ENCODE results near the gene TMEM256.

Gene TMEM256

DNA sequence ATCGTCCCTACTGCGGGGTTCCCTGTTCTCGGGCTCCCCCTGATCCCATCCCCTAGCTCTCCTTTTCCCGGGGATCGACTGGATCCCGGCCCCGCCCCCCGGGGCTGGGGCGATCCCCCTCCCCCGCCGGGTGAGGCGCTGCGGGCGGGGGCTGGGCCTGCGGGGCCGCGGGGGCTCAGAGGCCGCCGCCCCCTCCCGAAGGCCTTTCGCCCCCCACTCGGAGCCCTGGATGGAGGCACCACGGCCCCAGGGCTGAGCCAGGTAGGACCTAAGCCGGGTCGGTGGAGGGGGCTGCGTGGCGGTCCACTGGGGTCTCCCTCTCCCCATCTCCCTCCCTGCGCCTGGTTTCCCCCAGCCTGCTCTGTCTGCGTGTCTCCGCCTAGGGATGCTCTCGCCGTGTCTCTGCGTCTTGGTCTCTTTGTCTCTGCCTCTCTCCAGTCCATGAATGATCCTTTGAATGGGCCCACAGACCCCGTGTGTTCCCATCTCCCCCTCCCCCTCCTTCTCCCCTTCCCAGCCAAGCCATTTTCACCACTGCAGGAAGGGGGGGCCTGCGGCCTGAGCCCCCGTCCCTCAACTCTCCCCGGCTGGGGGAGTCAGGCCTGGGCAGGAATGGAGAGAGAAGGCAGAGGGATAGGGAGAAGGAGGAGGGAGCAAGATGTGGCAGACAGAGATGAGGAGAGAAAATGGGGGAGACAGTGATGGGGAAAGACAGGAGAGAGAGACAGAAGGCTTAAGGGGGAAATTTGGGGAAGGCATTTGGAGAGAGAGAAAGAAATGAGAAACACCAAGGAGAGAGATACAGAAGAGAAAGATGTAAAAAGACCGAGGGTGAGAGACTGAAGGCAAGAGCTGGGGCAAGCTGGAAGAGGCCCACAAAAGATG lies 1.7 kb upstream of the TMEM256 start:
- no peak for DNase-seq (ENCODE audit: insufficient read length, low spot score)

DNA sequence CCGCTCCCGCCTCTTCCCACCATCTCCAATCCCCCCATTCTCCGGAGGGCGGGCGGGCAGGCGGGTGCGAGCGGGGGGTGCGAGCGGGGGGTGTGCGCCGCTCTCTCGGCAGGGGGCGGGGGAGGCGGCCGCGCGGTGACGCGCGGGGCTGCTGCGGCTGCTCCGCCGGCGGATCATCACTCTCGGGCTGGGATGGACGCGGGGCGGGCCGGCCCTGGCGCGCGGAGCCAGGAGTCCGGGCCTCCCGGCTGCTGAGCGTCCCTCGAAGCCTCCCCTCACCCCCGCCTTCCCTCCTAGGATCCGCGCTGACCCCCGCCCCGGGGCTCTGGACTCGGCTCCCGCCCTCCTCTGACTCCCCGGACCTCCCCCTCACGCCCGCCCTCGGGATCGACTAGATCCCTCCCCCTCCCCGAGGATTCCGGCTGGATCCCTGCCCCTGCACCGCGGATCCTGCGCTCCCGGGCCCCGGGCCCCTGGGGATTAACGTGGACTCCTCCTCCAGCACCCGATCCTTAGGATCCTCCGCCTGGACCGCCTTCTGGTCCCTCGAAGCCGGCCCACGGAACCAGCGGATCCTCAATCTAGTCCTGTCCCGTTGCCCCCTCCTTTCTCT lies 946 bp upstream of the TMEM256 start:
- FAIRE-seq = no peak
- TF ChIP-seq POLR2AphosphoS5 (IDR thresholded peaks at IDR 0.05; ENCODE audit: low read depth, low read length) (no peak), PAX5 (IDR thresholded peaks at IDR 0.05; ENCODE audit: insufficient read depth, low read length, severe bottlenecking) (no peak), POU2F2 (IDR thresholded peaks at IDR 0.05; ENCODE audit: low read depth, low read length) (no peak), SPI1 (IDR thresholded peaks at IDR 0.05; ENCODE audit: low read depth, low read length) (no peak), TAF1 (IDR thresholded peaks at IDR 0.05; ENCODE audit: low read depth, low read length) (no peak), POLR2A (IDR thresholded peaks at IDR 0.05; ENCODE audit: low read depth, low read length) (no peak)
- DNase-seq (ENCODE audit: insufficient read length, low spot score) = no peak

More for the DNA sequence above, 1.7 kb upstream of the TMEM256 start:
- no peak for FAIRE-seq
- TF ChIP-seq POU2F2 (IDR thresholded peaks at IDR 0.05; ENCODE audit: low read depth, low read length) = no peak
- no peak for TF ChIP-seq POLR2AphosphoS5 (IDR thresholded peaks at IDR 0.05; ENCODE audit: low read depth, low read length)
- no peak for TF ChIP-seq SPI1 (IDR thresholded peaks at IDR 0.05; ENCODE audit: low read depth, low read length)
- no peak for TF ChIP-seq TAF1 (IDR thresholded peaks at IDR 0.05; ENCODE audit: low read depth, low read length)
- TF ChIP-seq POLR2A (IDR thresholded peaks at IDR 0.05; ENCODE audit: low read depth, low read length) = no peak
- TF ChIP-seq PAX5 (IDR thresholded peaks at IDR 0.05; ENCODE audit: insufficient read depth, low read length, severe bottlenecking) = no peak

DNA sequence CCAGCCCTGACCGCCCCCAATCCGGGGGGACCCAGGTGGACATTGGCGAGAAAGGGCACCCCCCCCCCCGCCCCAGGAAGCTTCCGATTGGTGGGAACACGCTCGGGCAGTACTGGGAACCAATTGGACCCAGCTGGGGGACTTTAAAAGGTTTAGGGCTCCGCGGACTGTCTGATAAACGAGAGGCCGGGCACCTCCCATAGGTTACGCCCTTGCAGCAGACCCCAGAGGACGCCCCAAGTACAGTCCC lies 245 bp downstream of the TMEM256 start:
- FAIRE-seq = no peak
- TF ChIP-seq POU2F2 (IDR thresholded peaks at IDR 0.05; ENCODE audit: low read depth, low read length) = no peak
- no peak for TF ChIP-seq TAF1 (IDR thresholded peaks at IDR 0.05; ENCODE audit: low read depth, low read length)
- no peak for TF ChIP-seq POLR2AphosphoS5 (IDR thresholded peaks at IDR 0.05; ENCODE audit: low read depth, low read length)
- TF ChIP-seq PAX5 (IDR thresholded peaks at IDR 0.05; ENCODE audit: insufficient read depth, low read length, severe bottlenecking) = no peak
- TF ChIP-seq SPI1 (IDR thresholded peaks at IDR 0.05; ENCODE audit: low read depth, low read length) = no peak
- no peak for TF ChIP-seq POLR2A (IDR thresholded peaks at IDR 0.05; ENCODE audit: low read depth, low read length)
- DNase-seq (ENCODE audit: insufficient read length, low spot score) = no peak

DNA sequence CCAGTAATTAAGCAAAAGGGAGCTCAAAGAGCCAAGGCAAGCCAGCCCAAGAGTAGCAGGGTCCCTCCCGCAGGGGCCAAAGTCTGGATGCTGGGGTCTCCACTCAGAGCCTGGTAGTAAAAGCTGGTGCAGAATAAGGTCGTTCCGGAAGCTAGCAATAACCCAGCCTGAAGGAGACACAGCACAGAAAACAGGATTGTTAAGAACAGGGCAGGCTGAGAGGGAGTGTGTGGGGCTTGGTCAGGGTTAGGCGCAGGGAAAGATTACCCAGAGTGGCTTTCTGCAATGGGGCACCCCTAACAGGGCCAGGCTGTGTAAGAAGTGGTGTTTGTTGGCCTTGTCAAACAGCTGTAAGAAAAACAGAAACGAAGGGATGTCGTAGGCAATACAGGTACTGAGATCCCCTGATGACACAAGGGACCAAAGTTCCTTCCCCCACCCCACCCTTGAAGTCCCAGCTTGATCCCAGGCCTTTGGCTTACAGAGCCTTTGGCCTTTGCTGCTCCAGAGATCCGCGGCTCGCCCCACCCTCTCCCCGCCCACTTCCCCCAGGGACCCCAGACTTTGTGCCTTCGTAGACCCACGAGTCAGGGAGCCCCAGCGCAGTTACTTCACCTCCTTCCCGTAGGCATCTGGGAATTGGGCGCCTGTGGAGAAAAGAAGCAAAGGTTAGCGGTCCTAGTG lies 712 bp downstream of the TMEM256 start:
- FAIRE-seq = peak; percentile 40

DNA sequence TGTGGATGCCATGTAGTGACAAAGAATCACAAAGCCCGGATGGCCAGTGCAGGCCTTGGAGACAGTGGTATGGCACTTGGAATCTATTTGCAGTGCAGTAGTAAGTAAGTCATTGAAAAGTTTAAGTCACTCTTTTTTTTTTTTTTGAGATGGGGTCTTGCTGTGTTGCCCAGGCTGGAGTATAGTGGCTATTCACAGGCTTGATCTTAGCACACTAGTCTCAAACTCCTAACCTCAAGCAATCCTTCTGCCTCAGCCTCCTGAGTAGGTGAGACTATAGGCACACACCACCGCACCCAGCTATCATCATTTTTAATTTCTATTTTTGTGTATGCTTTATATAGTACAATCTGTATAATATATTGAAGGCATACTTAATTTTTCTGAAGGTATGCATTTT lies 5.3 kb downstream of the TMEM256 start:
- FAIRE-seq (no peak), DNase-seq (ENCODE audit: insufficient read length, low spot score) (no peak)
- no peak for TF ChIP-seq POU2F2 (IDR thresholded peaks at IDR 0.05; ENCODE audit: low read depth, low read length)

More for the DNA sequence above, 712 bp downstream of the TMEM256 start:
- TF ChIP-seq POU2F2 (IDR thresholded peaks at IDR 0.05; ENCODE audit: low read depth, low read length) (no peak), TAF1 (IDR thresholded peaks at IDR 0.05; ENCODE audit: low read depth, low read length) (no peak), POLR2AphosphoS5 (IDR thresholded peaks at IDR 0.05; ENCODE audit: low read depth, low read length) (no peak), SPI1 (IDR thresholded peaks at IDR 0.05; ENCODE audit: low read depth, low read length) (no peak), PAX5 (IDR thresholded peaks at IDR 0.05; ENCODE audit: insufficient read depth, low read length, severe bottlenecking) (no peak), POLR2A (IDR thresholded peaks at IDR 0.05; ENCODE audit: low read depth, low read length) (no peak)
- no peak for DNase-seq (ENCODE audit: insufficient read length, low spot score)

DNA sequence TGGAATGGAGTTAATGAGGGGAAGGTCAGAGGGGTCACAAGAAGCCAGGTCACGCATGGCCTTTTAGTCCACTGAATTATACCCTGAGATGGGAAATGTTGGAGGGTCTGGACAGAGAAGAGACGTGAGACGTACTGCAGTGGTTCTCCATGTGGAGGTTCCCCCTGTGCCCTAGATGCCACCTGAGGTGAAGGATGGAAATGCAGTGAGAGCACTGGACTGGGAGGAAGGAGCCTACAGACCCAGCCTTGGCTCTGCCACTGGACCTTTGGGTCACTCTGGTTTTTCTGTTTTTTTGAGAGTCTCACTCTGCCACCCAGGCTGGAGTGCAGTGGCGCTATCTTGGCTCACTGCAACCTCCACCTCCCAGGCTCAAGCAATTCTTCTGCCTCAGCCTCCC lies 7.8 kb downstream of the TMEM256 start:
- no peak for FAIRE-seq

DNA sequence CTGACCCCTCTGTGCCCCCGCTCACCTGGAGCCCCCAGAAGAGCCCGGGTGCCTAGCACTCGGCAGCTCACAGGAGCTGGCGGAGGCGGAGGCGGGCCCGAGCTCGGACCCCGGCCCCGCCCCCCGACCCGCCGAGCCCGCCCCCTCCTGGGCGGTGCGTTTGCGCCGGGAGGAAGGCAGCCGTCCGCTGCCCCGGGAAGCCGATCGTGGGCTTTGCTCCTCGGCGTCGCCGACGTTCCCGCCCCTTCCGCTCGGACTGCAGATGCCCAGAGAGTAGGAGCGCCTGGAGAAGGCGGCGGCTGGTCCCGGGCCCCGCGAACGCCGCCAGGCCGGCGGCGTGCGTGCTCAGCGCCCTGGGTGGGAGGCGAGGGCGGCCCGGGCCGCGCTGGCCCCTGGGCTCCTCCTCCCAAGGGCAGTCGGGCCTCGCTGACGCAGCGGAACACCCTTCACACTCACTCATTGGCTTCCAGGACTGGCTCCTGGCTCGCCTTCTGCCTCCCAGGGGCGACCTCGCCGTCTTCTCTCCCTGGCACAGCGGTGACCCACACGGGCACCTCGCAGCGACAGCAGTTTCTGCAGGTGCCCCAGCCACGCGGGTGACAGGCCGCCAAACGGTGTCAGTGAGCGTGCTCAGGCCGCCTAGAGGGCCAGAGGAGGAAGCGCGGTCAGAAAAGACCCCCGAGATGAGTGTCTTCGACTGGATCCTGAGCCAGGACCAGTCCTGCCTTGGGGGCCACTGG lies 9.3 kb downstream of the TMEM256 start, which contains the start of gene PLSCR3:
Gene PLSCR3 (minus strand): TSS at position 74 of the 740 bp plus-strand sequence. CDS start 415 bp downstream, outside the sequence.
- FAIRE-seq = peak; percentile 97
- TF ChIP-seq PAX5 (IDR thresholded peaks at IDR 0.05; ENCODE audit: insufficient read depth, low read length, severe bottlenecking) = no peak
- TF ChIP-seq POLR2A (IDR thresholded peaks at IDR 0.05; ENCODE audit: low read depth, low read length) = peak; percentile 22; the same call in 1 of the 2 replicates
- TF ChIP-seq POLR2AphosphoS5 (IDR thresholded peaks at IDR 0.05; ENCODE audit: low read depth, low read length) = no peak
- no peak for TF ChIP-seq SPI1 (IDR thresholded peaks at IDR 0.05; ENCODE audit: low read depth, low read length)
- DNase-seq (ENCODE audit: insufficient read length, low spot score) = peak; percentile 98

More for the DNA sequence above, 7.8 kb downstream of the TMEM256 start:
- TF ChIP-seq POLR2A (IDR thresholded peaks at IDR 0.05; ENCODE audit: low read depth, low read length) (no peak), POU2F2 (IDR thresholded peaks at IDR 0.05; ENCODE audit: low read depth, low read length) (no peak), PAX5 (IDR thresholded peaks at IDR 0.05; ENCODE audit: insufficient read depth, low read length, severe bottlenecking) (no peak), TAF1 (IDR thresholded peaks at IDR 0.05; ENCODE audit: low read depth, low read length) (no peak), POLR2AphosphoS5 (IDR thresholded peaks at IDR 0.05; ENCODE audit: low read depth, low read length) (no peak), SPI1 (IDR thresholded peaks at IDR 0.05; ENCODE audit: low read depth, low read length) (no peak)
- no peak for DNase-seq (ENCODE audit: insufficient read length, low spot score)

DNA sequence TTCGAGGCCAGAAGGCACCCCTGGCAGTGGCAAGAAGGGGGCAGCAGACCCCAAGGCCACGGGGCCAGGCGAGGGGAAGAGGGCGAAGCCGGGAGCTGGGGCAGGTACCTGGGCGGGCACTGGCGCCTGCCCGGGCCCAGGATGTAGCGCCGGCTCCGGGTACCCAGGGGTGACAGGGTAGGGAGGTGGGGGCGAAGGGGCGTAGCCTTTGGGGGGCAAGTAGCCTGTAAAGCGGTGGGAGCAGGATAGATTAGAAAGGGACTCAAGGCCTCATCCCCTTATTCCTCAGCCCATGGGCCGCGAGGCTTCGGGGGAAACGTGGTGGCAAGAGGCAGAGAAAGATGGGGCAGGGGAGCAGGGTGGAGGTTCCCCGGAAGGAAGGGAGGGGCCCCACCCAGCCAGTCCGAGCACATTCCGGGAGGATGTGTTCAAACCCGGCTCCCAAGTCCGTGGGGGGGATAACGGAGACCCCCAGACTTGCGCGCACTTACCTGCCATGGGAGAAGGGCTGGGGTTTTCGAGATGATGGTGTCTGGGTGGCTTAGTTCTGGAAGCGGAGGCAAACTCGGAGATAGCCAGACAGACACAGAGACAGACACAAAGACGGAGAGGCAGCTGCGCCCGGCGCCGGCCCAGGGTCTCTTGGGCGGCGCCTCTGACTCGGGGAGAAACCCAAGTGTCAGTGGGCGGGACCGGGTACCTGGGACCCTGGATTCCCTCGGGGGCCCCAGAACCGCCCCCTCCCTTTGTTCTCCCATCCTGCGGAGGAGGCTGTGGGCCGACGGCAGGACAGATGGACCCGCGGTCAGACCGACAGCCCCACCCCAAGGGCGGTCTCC lies 10.1 kb downstream of the TMEM256 start:
- TF ChIP-seq POLR2AphosphoS5 (IDR thresholded peaks at IDR 0.05; ENCODE audit: low read depth, low read length) = no peak
- FAIRE-seq = peak; percentile 86
- DNase-seq (ENCODE audit: insufficient read length, low spot score) = no peak

Data from GM12891 (cell line).